Activated naive CD8-positive, alpha-beta T cell treated with anti-CD3 and anti-CD28 coated beads for 36 hours (primary cell): ENCODE measurements around the gene HK3. TPM values are rescaled to one million over a fixed set of nuclear protein-coding genes. Genes with fewer than 3 reads are reported as not detected.

Source experiments
- DNase-seq: peaks from one replicate; pipeline ENCODE4 v3.0.0; 2021
- H3K27ac Mint-ChIP-seq: one replicate; pipeline ENCODE4 v1.8.0; 2022; ENCODE audit warnings: mild to moderate bottlenecking, moderate library complexity, mixed read lengths
- H3K27me3 Mint-ChIP-seq: one replicate; pipeline ENCODE4 v1.8.0; 2022; ENCODE audit warnings: mild to moderate bottlenecking, mixed read lengths
- H3K36me3 Mint-ChIP-seq: one replicate; pipeline ENCODE4 v1.8.0; 2021; ENCODE audit warnings: mild to moderate bottlenecking, mixed read lengths
- H3K4me1 Mint-ChIP-seq: one replicate; pipeline ENCODE4 v1.8.0; 2021; ENCODE audit warnings: mixed read lengths
- H3K4me3 Mint-ChIP-seq: one replicate; pipeline ENCODE4 v1.8.0; 2022; ENCODE audit warnings: mild to moderate bottlenecking, moderate library complexity, mixed read lengths
- H3K9me3 Mint-ChIP-seq: one replicate; pipeline ENCODE4 v1.8.0; 2022; ENCODE audit warnings: mixed read lengths
- total RNA-seq, 2 experiments: library from RNA; stranded (reverse); gene quantifications; one replicate each; pipeline ENCODE4 v1.2.3, GENCODE V29; 2021

HK3 gene
- total RNA-seq, 2 experiments from 2014 or later, result not detected

DNA sequence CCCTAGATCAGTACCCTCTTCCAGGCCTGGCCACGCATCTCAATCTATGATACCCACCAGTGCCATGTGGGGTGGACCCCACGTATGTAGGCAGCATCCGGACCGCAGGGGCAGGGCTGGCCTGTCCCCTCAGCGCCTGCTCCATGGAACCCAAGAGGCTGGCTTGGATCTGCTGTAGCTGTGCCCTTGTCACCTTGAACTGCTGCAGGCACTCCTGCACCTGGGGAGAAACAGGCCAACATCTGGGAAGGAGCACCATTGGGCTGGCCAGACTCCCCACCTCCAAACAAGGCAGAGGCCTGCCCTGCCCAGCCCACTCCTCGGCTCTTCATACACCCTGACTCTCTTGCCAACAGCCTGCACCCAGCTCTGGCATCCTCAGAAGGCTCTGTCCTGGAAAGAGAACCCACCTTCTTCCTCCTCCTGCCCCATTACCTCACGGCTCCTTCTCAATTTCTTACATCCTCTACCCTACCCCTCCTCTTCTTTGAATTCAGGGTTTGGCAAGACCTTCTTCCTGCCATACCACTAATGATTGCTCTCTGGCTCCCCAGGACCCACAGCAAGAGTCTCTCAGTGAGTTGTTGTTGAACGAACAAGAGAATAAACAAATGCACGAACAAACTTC, 7.7 kb downstream of the HK3 start:
- H3K36me3 Mint-ChIP-seq, result peaks cover 1% of the 10 kb centered on the region
- no peak overlapping the region for H3K4me3 Mint-ChIP-seq
- no peaks in the 10 kb centered on the region for H3K4me1 Mint-ChIP-seq
- DNase-seq, result no peak
- H3K27ac Mint-ChIP-seq, result no peak overlapping the region
- peaks cover 9% of the 10 kb centered on the region for H3K27me3 Mint-ChIP-seq
- H3K9me3 Mint-ChIP-seq, result no peaks in the 10 kb centered on the region

DNA sequence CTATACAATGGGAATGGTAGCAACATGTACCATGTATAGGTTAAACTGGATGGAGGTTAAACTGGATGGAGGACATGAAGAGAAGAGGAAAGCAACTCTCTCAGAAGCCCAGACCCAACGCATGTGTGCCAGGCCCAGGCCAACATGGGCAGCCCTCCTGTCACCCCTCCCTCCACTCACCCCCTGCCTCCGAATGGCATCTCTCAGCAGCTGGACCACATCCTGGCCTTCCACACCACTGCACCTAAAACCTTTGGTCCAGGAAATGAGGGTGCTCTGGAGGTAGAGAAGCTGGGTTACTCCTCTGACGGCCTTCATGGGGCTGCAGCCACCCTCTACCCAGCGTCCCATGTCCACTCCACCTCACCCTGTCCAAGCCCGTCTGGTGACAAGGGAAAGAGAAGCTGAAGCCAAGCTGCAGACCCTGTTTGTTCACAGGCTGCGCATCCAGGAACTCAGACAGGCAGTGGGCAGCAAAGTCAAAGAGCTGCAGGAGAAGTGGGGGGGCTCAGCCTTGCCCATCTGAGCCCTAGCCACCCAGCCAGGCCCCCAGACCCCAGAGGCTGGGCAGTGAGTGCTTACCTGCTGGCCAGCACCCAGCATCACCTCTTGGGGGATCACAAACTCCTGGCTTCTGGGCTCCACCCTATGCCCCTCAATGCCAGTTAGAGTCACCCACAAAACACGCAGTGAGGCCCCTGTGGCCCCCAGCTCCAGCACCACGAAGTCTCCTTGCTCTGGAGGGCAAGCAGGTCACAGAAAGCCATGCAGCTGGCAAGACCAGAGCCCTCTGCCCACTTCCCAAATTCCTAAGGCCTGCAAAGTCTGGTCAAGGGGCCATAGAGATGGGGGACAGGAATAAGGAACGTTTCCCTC, 8.5 kb downstream of the HK3 start:
- no peak overlapping the region for H3K27ac Mint-ChIP-seq
- H3K27me3 Mint-ChIP-seq, result peaks cover 8% of the 10 kb centered on the region
- H3K9me3 Mint-ChIP-seq, result no peaks in the 10 kb centered on the region
- H3K4me1 Mint-ChIP-seq, result no peaks in the 10 kb centered on the region
- no peak for DNase-seq
- no peak overlapping the region for H3K4me3 Mint-ChIP-seq
- H3K36me3 Mint-ChIP-seq, result peaks cover 1% of the 10 kb centered on the region

DNA sequence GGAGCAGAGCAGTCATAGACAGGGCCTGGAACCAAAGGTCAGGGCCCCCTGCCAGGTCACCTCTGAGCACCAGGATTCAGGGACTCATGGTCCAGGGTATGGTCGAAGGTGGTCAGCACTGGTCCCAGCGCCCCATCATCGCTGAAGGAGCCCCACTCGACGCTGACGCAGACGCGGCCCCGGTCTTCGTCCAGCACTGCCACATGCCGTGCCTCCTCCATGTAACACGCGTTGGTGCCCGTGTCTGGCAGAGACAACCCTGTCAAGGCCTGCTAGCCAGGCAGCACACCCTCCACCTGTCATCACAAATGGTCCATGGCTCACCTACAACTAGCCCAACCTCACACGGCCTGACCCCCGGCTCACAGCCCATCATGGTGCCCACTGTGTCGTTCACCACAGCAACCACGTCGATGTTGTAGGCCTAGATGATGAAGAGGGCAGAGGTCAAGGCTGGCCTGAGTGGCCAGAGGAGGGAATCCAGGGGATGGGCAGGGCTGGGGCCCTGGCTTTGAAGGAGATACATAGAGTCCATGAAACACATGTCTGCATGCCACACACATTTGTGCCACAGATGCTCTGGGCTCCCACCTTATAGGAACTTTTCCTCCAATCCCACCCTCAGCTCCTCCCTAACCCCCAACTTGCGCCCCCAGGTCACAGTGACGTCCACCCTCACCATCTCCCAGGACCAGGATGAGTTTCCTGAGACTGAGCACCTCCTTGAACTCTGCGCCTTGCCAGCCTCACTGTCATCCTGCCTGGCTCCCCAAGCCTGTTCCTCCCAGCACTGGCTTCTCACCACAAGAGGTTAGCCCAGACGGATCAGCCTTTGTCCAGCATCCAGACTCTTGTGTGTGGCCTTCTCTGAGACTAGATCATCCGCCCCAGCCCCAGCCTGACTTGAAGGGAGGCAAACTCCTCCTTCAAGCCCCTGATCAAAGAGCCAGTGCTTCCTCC, 9.5 kb downstream of the HK3 start:
- Mint-ChIP-seq H3K9me3 (no peaks in the 10 kb centered on the region), H3K4me1 (no peaks in the 10 kb centered on the region), H3K4me3 (no peak overlapping the region), H3K36me3 (peaks cover 1% of the 10 kb centered on the region), H3K27ac (no peak overlapping the region), H3K27me3 (peaks cover 4% of the 10 kb centered on the region)
- DNase-seq, result no peak

DNA sequence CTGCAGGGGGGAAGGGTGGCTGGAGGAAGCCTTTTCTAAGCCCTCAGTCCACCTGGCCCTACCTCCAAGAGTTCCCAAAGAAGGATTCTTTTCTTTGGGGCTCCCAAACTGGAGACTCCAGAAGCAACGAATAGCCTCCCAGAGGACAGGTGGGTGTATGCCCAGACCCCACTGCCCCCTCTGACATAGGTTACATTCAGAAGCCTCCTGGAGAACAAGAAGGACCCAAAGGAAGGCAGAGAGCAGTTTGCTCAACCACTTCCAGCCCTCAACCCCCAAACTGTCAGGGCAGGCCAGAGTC, 10.3 kb downstream of the HK3 start:
- no peaks in the 10 kb centered on the region for H3K9me3 Mint-ChIP-seq
- DNase-seq, result no peak
- no peaks in the 10 kb centered on the region for H3K36me3 Mint-ChIP-seq
- peaks cover 4% of the 10 kb centered on the region for H3K27me3 Mint-ChIP-seq
- H3K27ac Mint-ChIP-seq, result no peak overlapping the region
- no peaks in the 10 kb centered on the region for H3K4me1 Mint-ChIP-seq
- no peak overlapping the region for H3K4me3 Mint-ChIP-seq

DNA sequence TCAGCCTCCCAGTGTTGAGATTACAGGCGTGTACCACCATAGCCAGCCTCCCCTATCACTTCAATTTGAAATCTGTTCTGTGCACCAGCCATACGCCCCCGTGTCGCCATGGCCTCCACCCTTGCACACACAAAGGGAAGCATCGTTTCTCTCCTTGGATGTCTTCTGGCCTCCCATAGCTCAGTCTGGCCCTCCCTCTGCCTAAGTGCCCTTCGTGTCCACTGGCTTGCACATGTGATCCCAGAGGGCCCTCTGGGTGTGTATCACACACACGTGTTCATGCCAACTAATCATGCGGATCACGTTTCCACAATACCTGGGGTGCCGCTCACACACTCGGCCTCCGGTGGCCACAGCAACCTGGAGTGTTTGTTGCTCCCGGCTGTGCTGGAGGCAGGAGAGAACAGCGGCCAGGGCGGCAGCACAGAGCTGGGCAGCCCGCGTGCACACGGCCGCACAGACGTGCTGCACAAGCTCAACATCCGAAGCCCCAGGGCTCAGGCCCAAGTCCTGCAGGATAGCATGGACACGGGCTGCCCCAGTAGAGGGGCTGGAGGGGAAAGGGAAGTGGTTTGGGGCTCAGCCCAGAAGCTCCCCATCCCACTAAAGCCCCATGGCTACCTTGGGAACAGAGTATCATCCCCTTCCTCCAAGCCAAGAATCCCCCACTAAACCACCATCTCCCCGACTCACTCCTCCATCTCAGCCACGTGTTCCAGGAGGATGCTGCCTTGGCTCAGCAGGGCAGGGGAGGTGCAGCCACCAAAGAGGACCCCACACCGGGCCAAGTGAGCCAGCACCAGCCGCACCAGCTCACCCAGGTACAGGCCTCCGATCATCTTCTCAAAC, 10.9 kb downstream of the HK3 start:
- Mint-ChIP-seq H3K36me3 (no peaks in the 10 kb centered on the region), H3K27me3 (peaks cover 4% of the 10 kb centered on the region), H3K4me3 (no peak overlapping the region), H3K4me1 (no peaks in the 10 kb centered on the region), H3K27ac (no peak overlapping the region), H3K9me3 (no peaks in the 10 kb centered on the region)
- DNase-seq, result no peak

DNA sequence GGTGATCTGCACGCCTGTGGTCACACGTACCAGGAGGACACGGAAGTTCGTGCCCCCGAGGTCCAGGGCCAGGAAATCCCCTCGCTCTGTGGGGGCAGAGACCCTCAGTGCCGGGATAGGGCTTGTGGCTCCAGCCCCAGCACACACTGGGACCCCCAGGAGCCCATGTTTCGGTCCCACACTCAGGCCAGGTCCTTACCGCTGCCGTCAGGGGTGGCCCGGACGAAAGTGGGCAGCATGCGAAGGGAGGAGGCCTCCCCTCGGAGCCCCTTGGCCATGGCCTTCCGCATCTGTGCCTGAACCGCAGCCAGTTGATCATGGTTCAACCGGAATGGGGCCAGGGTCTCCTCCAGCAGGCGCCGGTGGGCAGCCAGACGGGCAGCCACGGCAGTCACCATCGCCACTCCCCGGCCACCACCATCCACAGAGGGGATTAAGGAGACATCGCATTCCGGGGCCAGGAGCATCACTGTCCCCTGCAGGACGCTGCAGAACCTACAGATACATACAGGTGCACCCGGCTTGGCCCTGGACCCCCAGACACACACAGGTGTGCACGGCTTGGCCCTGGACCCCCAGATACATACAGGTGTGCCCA, 11.8 kb downstream of the HK3 start:
- Mint-ChIP-seq H3K36me3 (no peaks in the 10 kb centered on the region), H3K27ac (no peak overlapping the region), H3K9me3 (no peaks in the 10 kb centered on the region), H3K4me3 (no peak overlapping the region), H3K27me3 (peaks cover 4% of the 10 kb centered on the region), H3K4me1 (no peaks in the 10 kb centered on the region)
- no peak for DNase-seq

DNA sequence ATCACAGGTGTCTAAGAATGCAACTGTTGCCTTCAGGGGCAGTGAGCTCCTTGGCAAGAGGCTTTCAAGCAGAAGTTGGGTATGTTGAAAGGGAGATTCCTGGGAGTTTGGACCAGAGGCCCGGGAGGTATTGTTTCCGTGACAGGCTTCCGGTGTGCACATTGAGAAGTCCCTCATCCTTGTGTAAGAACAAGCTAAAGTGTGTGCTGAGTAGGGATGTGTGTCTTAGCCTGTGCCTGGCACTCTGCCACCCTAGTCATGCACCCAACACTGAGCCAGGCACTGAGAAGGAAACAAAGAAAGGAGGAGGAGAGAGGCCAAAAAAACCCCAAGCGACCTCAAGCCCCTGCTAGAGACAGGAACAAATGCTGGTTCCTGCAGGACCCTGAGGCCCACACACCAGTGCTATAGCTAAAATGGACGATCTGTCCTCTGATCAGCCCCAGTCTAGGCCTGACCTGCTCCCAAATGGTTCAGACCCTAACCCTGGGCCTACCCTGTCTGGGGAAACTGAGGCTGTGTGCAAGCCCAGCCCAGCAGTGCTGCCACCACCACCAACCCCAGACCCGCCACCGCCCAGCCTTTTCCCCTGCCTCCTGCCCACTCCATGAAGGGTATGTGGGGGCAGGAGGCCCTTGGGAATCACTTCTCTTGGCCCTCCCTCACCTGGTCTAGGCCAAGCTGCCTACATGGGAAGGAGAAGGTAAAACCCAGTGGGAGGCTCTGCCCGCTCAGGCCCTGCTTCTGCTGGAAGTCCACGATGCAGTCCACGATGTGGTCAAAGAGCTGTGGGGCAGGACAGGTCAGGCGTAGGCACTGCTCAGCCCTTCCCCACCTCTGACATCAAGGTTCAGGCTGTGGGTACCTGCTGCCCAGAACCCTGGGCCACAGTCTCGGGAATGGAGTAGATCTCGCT, 12.6 kb downstream of the HK3 start:
- H3K27ac Mint-ChIP-seq, result no peak overlapping the region
- H3K27me3 Mint-ChIP-seq, result peaks cover 4% of the 10 kb centered on the region
- no peak overlapping the region for H3K4me3 Mint-ChIP-seq
- no peaks in the 10 kb centered on the region for H3K4me1 Mint-ChIP-seq
- no peaks in the 10 kb centered on the region for H3K36me3 Mint-ChIP-seq
- no peaks in the 10 kb centered on the region for H3K9me3 Mint-ChIP-seq
- no peak for DNase-seq

DNA sequence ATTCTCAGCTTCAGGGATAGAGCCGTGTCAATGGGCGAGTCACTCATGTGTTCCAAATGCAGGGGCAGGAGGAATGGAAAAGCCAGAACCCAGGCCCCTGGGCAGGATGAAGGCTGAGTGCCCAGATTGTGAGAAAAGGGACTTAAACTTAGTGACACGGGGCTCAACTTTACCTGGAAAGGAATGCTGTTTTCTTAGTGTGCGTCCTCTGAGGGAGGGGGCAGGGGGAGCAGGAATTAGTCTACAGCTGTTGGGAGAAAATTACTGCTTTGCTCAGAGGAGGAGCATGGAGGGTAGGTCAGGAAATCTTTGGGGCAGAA, 14.6 kb downstream of the HK3 start:
- Mint-ChIP-seq H3K36me3 (no peaks in the 10 kb centered on the region), H3K9me3 (no peaks in the 10 kb centered on the region), H3K27ac (no peak overlapping the region), H3K27me3 (peaks cover 5% of the 10 kb centered on the region), H3K4me3 (no peak overlapping the region), H3K4me1 (no peaks in the 10 kb centered on the region)
- no peak for DNase-seq

DNA sequence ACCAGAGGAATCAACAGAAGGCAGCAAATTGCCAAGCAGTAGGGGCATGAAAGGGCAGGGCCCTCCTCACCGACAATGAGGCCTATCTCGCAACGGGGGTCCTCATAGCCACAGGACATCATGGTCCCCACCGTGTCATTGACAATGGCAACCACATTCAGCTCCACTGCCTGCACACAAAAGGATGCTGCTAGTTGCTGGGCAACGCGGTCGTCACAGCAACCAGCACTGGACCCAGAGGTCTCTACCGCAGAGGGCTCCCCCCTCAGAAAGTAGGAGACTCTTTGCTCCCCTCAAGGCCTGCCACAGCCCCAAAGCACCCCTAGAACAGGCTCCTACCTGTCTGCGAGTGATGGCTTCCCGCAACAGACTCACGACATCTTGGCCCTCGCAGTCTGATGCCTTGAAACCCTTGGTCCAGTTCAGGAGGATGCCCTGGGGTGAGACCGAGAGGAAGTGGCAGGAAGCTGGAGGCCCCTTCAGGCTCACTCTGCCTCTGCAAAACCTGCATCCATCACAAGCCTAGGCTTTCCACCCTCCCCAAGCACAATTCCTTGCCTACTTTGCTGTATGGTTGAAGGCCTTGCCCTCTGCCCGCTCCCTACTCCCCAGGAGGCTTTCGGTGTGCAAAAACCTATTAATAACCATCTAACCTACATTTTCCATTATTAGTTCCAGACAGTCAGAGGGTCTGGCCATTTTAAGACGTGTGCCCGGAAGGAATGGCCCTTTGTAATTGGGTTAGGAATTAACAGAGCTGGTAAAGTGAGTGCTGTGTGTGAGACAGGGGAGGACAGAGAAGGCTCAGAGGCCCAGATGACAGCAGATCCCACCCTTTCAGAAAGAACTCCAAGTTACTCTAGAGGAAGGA, 15.2 kb downstream of the HK3 start:
- H3K4me3 Mint-ChIP-seq, result no peak overlapping the region
- H3K36me3 Mint-ChIP-seq, result no peaks in the 10 kb centered on the region
- no peaks in the 10 kb centered on the region for H3K9me3 Mint-ChIP-seq
- H3K4me1 Mint-ChIP-seq, result no peaks in the 10 kb centered on the region
- DNase-seq, result no peak
- H3K27me3 Mint-ChIP-seq, result peaks cover 7% of the 10 kb centered on the region
- no peak overlapping the region for H3K27ac Mint-ChIP-seq

DNA sequence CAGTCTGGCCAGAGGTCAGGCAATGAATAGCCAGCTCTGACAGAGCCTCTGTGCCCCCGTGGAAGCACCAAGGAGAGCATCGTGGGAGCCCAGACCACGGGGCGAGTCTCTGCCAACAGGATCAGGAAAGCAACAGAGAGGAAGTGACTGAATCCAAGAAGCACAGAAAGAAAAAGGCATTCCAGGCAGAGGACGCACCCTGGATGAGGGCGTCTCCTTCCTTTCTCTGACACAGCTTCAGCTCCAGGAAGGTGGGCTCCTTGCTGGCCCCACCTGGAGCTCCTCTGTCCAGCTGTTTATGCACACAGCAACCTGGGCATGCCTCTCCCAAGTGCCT, 16.6 kb downstream of the HK3 start:
- H3K27me3 Mint-ChIP-seq, result peaks cover 17% of the 10 kb centered on the region
- no peak for DNase-seq
- H3K36me3 Mint-ChIP-seq, result no peaks in the 10 kb centered on the region
- no peaks in the 10 kb centered on the region for H3K9me3 Mint-ChIP-seq
- H3K4me3 Mint-ChIP-seq, result no peak overlapping the region
- H3K27ac Mint-ChIP-seq, result no peak overlapping the region
- H3K4me1 Mint-ChIP-seq, result no peaks in the 10 kb centered on the region

DNA sequence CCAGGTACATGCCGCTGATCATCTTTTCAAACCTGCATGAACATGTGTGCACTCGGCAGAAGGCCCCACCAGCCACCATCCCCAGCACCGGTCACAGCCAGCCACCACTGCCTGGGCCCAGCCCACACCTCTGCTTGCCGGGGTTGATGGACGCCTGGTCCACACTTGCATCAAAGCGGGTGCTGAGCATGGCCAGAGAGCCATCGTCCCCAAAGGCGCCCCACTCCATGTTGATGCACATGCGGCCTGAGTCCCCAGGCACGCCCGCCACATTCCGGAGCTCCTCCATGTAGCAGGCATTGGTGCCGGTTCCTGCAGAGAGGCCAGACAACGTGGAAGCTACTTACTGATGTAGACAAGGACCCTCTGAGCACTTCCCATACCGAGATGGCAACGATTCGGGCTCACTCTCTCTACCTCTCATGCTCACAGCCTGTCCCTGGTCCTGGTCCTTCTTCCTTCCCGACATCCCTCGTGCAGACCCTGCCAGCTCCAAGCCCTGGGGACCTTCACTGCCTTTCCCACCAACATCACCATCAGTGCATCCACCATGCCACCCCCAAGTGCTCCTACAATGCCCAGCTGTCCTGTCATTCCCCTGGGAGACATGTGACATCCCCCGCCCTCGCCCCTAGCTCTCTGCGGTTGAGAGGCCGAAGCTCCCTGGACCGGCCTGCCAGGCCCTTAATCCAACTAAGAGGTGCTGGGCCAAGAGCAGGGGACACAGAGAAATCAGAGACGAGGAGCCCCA, 17.2 kb downstream of the HK3 start:
- no peaks in the 10 kb centered on the region for H3K4me1 Mint-ChIP-seq
- H3K36me3 Mint-ChIP-seq, result no peaks in the 10 kb centered on the region
- no peak overlapping the region for H3K27ac Mint-ChIP-seq
- no peak overlapping the region for H3K4me3 Mint-ChIP-seq
- H3K9me3 Mint-ChIP-seq, result no peaks in the 10 kb centered on the region
- DNase-seq, result no peak
- peaks cover 19% of the 10 kb centered on the region for H3K27me3 Mint-ChIP-seq

DNA sequence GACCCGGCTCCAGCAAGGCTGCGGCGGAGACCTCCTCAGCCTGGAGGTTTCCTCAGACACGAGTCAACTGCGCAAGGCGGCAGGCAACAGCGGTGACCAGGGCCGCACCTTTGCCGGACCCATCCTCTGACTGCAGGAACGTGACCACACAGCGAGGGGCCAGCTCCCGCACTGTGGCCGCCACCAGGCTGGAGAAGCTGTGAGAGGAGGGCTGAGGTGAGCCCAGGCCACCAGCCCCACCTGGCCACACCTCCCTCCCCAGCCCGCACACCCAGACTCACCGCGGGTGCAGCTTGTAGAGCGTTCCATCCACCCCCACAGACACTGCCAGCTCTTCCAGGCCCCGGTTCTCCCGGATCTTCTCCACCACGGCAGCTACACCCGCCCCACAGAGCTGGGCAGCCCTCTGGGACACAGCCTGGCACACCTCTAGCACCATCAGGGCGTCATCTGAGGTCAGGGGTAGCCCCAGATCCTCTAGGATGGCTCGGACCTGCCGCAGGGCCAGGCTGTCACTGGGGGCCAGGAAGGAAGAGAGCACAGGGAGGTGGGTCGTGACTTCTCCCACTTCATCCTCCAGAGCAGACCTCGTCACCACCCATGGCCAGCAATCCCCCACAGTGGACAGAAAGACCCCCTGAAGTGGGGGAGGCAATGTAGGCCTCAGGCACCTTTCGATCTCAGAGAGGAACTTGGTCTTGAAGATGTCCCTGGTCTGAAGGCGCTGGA, 18.0 kb downstream of the HK3 start:
- DNase-seq, result no peak
- H3K4me1 Mint-ChIP-seq, result peaks cover 3% of the 10 kb centered on the region
- H3K9me3 Mint-ChIP-seq, result no peaks in the 10 kb centered on the region
- H3K4me3 Mint-ChIP-seq, result no peak overlapping the region
- H3K27ac Mint-ChIP-seq, result no peak overlapping the region
- H3K27me3 Mint-ChIP-seq, result peaks cover 27% of the 10 kb centered on the region
- no peaks in the 10 kb centered on the region for H3K36me3 Mint-ChIP-seq
